ENCODE results near the gene FAM120A.

GRCh38 chr9:93440896-93441580 lies 10.4 kb upstream of the FAM120A start:
- TF ChIP-seq KAT7 (CRISPR knock-in tag; IDR thresholded peaks at IDR 0.05; ENCODE audit: borderline replicate concordance) (no peak), SREBF1 (IDR thresholded peaks at IDR 0.05; ENCODE audit: borderline replicate concordance, low read depth, low read length) (no peak), ATF1 (CRISPR knock-in tag; IDR thresholded peaks at IDR 0.05) (no peak), ATF1 (tag; IDR thresholded peaks at IDR 0.05) (no peak), TAF1 (IDR thresholded peaks at IDR 0.05; ENCODE audit: control insufficient read depth, extremely low read depth, insufficient read depth, low read length, severe bottlenecking) (no peak), KLF16 (IDR thresholded peaks at IDR 0.05) (no peak), SNRNP70 (optimal IDR thresholded peaks at IDR 0.05; ENCODE audit: low read depth, low read length) (no peak), FOXP1 (CRISPR knock-in tag; IDR thresholded peaks at IDR 0.05) (no peak), DDX20 (tag; IDR thresholded peaks at IDR 0.05; ENCODE audit: low read depth) (no peak), SREBF2 (CRISPR knock-in tag; IDR thresholded peaks at IDR 0.05) (no peak), POLR2A (conservative IDR thresholded peaks at IDR 0.05) (no peak)
- TF ChIP-seq, protein P1, sequence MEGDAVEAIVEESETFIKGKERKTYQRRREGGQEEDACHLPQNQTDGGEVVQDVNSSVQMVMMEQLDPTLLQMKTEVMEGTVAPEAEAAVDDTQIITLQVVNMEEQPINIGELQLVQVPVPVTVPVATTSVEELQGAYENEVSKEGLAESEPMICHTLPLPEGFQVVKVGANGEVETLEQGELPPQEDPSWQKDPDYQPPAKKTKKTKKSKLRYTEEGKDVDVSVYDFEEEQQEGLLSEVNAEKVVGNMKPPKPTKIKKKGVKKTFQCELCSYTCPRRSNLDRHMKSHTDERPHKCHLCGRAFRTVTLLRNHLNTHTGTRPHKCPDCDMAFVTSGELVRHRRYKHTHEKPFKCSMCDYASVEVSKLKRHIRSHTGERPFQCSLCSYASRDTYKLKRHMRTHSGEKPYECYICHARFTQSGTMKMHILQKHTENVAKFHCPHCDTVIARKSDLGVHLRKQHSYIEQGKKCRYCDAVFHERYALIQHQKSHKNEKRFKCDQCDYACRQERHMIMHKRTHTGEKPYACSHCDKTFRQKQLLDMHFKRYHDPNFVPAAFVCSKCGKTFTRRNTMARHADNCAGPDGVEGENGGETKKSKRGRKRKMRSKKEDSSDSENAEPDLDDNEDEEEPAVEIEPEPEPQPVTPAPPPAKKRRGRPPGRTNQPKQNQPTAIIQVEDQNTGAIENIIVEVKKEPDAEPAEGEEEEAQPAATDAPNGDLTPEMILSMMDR (IDR thresholded peaks at IDR 0.05 in 2 of 3, conservative IDR thresholded peaks at IDR 0.05 in 1 of 3; ENCODE audit: insufficient read depth in 2 of 3, low read depth in 1 of 3, low read length in 3 of 3): no peak
